ENCODE measurements around the gene TXNL4B. TPM values are rescaled to one million over a fixed set of nuclear protein-coding genes. Genes with fewer than 3 reads are reported as not detected.

Gene TXNL4B
- 7.7 TPM for total RNA-seq
- long read RNA-seq, transcript TXNL4B-201 (4 exons, 2,556 nt), result major isoform, 6 of 16 reads
- long read RNA-seq, partial matches to known transcripts, result 2 of 16 reads
- long read RNA-seq, other reads (novel, unspliced or antisense), result 5 of 16 reads

DNA sequence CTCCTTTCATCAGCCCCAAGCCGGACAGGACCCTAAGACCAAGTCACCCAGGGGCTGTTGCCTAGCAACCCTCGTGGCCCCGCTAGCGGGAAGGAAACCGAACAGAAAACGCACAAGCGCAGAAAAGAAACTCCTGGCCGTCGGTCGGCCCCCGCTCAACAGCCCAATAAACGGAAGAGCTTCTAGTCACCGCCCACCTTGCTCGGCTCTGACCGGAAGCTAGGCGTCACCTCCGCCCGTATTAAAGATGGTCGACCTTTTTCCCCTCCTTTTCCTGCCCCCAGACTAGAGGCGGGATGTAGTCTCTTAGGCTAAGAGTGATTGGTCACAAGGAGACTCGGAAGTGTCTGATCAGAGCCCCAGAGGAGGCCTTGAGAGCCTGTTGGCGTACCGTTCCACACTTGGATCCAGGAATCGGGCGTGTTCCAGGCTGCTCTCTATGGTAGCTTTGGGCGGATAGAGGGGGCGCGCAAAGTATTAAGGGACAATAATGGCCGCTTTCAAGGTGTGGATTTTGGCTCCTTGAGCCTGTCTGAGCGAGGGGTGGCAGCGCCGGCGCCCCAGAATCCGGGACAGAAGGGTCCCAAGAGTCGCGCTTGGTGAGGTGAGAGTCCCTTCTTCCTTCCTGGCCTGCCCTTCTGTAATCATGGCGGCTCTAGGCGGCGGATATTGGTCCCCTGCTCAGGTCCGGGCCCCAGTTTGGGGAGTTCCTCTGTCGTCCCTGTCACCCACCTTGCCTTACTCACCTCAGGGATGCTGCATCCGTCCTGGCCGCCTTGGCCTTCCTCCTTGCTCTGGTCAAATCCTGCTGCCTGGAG is at the start of gene TXNL4B, which contains the start of gene DHX38:
Gene TXNL4B, minus strand, starts transcription at position 173 of the 818 bp plus-strand sequence. CDS start 2,871 bp downstream, outside the sequence.
Gene DHX38, plus strand, starts transcription at position 400 of the 818 bp plus-strand sequence. CDS start 2,311 bp downstream, outside the sequence.
- peak; percentile 95 for DNase-seq (ENCODE audit: low spot score)

DNA sequence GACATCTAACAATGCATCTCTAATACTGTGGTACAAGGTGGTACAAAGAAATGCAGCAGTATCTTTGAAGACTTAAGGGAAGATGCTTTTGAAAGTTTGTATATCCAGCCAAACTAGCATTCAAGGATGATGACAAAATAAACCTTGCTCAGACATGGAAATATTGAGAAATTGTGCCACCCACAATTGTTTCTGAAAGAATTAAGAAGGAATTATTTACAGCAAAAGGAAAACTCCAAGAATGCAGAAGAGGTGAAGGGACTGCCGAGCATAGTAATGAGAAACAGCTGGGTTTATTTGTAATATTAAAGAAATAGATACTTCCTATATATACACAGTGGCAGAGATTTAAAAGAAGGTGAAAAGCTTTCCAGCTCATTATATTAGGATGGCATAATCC is 49.1 kb upstream of the TXNL4B start:
- DNase-seq (ENCODE audit: low spot score), result no peak

DNA sequence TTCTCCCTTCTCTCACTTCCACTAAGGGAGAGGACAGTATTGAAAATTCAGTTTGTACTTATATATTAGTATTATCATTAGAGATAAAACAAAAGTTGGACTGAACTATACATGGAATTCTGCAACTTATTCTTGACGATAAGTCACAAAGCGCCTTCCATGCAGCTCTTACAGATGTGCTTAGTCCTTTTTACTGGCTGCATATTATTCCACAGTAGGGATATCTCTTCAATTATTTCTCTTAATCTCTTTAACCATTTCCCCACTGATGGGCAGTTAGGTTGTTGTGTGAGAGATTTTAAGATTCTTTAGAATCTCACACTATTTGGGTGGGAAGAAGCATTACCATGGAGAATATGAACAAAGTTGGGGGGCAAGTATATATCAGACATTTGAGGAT is 46.5 kb upstream of the TXNL4B start:
- DNase-seq (ENCODE audit: low spot score), result no peak

DNA sequence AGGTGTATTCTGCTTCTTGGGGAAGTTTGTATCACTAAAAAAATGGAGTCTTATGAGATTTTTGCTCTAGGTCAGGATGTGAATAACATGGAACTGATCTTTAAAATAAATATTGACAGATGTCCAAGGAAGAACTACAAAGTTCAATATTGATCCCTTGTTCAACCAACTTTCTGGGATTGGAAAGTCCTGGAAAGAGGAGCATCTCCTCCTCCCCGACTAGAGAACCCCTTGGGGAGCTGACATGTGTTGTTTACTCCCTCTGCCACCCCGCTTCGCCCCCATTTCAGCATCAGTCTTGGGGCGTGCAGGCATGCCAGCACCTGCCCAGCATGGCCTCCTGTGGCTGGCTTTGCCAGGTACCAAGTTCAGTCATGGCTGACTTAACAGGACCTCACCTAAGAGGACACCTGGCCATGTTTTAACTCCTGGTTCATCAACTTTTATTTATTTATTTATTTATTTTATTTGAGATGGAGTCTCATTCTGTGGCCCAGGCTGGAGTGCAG is 44.7 kb upstream of the TXNL4B start:
- no peak for DNase-seq (ENCODE audit: low spot score)

DNA sequence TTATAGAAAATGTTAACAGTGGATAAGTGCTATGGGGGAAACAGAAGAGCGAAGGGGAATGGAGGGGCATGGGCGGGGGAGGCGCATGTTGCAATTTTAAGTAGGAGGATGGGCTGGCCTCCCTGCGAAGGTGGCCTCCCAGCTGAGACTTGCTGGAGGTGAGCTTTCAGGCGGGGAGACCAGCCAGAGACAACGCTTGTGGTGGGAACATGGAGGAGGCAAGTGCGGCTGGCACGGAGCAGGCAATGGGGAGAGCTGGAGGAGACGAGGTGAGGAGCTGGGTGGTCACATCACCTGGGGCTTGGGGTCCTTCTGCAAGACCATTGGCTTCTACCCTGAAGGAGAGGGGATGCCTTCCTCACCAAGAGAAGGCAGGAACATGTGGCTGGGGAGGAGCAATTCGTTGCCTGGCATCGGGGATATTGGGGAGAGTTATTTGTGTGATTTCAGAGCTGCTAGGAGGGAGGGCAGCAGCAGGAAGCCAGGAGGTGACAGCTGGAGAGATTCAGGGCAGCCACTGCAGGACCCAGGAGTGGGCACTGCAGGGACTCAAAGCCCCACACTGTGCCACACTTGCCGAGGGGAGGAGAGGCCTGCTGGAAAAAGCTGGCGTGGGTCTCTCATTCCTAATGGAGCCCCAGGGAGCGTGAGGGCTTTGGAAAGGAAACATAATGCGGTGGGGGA is 44.1 kb upstream of the TXNL4B start:
- DNase-seq (ENCODE audit: low spot score), result no peak

DNA sequence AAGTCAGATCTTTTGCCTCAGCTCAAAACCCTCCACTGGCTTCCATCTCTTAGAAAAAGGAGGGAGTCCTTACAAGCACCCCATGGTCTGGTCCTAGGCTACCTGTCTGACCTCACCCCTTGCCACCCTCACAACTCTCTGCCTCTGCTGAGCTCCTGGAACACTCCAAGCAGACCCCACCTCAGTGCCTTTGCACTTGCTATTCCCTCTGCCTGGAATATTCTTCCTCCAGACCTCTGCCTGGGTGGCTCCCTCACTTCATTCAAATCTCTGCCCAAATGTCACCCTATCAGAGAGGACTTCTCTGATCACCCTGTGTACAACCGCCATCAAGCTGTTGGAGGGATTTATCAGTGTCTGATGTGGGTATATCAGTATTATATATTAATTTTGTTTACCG is 41.1 kb upstream of the TXNL4B start:
- no peak for DNase-seq (ENCODE audit: low spot score)

DNA sequence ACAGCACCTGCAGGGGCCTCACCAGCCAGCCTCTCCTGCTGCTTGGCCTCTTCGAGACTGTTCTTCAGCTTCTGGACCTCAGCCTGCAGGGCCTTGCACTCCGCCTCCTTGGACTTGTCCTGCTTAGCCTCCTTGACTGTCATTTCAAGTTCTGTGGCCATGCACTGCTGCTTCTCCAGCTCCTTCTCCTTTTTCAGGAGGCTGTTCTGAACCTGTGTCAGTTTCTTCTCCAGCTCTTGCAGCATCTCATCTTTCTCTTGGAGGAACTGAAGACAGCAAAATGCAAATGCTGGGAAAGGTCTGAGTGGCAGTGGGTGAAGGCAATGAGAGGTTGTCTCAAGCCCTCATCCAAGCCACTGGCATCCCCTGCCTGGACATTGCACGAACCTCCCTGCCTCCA is 39.3 kb upstream of the TXNL4B start:
- no peak for DNase-seq (ENCODE audit: low spot score)

DNA sequence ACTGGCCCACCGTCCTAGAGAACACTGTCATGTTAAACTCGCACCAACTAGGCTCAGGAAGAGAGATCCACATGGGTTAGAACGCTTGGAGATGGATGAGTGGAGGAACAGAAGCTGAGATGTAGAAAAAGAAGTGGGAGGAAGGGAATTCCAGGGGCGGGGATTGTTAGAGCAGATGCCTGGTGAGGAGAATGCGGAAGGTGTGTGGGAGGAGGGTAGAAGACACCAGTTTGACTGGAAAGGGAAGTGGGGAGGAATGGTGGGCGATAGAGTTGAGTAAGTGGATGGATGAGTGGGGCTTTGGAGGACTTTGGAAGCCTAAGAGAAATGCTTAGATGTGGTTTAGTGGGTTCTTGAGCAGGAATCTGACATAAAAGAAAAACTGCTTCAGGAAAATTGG is 37.6 kb upstream of the TXNL4B start:
- no peak for DNase-seq (ENCODE audit: low spot score)

DNA sequence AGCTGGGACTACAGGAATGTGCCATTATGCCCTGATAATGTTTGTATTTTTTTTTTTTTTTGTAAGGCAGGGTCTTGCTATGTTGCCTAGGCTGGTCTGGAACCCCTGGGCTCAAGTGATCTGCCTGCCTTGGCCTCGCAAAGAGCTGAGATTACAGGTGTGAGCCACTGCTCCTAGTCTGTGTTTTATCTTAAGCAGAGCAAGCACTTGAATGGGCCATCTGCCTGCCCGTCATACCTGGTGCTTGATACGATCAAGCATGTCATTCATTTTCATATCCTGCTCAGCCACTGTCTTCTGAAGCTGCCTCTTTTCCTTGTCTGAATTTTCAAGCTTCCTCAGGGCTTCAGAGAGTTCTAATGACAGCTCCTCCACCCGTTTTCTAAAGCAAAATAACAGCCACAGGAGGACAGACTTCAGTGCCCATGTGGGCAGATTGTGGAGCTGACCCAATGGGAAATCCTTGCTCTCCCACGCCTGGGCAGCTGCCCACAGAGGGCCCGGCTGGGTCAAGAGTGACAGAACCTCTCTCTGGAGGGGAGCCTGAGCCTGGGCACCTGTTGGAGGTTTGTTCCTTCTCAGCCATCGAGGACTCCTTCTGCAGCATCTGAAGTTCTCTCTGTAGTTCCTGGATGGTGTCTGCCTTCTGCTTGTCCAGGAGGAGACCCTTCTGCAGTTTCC is 36.7 kb upstream of the TXNL4B start:
- no peak for DNase-seq (ENCODE audit: low spot score)

DNA sequence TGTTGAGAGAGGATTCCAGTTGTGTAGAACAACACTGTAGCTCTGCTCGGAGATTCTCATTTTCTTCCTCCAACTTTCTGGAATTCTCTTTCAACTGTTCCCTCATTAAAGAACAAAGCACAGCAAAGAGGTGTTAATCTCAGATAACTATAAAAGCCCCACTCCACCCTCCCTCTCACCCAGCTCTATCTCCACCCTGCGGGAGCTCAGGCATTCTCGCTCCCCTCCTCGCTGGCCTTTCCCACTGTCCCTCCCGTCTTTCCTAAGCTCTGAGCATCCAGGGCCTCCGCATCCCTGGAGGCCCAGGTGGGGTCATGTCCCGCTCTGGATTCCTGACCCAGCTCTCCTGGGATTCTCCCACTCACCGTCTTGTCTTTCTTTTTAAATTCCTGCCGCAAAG is 35.3 kb upstream of the TXNL4B start:
- no peak for DNase-seq (ENCODE audit: low spot score)

DNA sequence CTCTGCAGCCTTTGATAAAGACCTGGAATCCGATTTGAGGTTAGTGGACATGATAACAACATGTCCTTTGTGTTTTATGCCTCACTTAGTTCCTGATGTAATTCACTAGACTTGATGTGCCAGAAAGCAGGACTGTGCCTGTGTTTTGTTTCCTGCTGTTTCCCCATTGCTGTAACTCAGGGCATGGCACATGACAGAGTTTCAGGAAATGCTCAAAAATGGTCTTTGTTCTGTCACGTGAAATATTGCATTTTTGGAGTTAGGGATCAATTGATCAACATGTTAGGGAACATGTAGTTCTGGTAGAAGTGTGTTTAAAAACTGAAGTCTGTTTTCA is 33.0 kb upstream of the TXNL4B start:
- no peak for DNase-seq (ENCODE audit: low spot score)

DNA sequence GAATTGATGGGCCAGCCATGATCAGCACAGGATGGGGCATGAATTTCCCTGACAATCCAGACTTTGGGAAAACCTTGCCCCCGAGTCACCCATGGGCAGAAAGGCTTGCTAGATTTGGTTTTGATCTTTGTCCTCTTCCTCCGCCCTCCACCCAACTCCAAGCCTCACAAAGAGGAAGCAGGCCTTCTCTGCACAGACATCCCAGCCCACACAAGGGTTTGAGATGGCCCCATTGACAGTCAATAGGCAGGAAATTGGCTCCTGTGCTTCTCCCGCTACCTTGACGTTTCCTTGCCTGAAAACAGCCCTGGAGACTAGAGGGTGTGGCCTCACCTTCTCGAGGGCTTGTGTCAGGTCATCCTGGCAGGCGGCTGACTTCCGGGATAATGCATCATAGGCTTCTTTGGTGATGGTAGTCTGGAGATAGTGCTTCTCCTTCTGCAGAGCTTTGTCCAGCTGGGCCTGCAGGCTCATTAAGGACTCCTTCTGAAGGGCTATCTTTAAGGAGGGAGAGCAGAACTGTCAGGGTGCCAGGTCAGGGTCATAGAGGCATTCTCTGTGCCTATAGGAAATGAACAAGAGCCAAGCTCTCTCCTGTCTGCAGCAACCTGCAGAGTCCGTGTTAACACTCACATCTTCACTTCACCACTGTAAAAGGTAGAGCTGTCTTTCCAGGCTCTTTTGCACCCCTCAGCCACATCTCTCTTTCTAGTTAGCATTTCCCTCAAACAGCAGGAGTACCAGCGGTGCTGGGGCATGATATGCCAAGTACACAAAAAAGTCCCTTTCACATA is 32.4 kb upstream of the TXNL4B start:
- peak; percentile 74 for DNase-seq (ENCODE audit: low spot score)

DNA sequence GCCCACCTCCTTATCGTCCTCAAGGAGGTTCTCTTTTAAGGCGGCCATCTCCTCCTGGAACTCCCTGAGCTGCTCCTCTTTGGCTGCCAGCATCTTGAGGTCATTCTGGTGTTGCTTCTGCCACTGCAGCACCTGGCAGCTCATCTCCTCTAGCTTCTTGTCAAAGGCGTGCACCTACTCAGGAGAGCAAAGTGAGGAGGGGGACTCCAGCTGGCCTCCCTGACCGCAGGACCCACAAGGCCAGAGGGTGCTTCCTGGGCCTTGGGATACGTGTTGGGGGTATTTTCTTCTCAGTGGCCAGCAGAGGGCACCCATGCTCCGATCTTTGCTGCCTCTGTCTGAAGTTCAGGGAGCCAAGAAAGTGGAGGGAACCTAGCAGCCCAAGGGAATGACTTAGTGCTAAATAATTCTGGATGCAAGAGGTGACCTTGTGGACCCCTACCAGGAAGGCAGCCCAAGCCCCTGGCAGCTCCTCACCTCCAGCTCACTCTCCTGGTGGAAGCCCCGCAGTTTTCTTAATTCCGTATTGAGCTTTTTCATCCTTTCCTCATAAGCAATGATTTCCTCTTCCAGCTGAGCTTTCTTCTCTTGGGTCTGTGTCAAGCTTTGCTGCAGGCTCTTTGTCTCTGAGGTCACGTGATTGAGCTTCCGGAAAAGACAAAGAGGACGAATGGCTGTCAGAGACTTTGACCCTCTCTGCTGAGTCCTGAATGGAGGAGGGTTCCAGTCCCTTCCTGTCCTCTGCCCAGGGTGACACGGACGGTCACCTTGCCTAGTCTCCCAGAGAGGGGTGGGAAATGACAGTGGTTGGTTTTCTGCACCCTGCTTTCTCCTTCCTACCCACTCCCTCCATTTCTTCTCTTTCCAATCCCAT is 31.6 kb upstream of the TXNL4B start:
- peak; percentile 89 for DNase-seq (ENCODE audit: low spot score)

DNA sequence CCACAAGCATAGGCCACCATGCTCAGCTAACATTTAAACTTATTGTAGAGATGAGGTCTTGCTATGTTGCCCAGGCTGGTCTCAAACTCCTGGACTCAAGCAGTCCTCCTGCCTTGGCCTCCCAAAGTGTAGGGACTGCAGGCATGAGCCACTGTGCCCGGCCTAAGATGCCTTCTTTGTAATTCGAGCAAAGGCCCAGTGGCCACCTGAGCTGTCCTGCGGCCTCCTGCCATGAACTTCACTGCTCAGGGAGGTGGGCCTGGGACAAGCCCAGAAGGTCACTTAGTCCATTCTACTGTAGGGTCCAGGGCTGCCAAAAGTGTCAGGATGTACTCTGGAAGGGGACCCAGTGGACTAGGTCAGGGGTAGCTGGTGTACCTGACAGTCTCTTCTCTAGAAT is 30.7 kb upstream of the TXNL4B start:
- DNase-seq (ENCODE audit: low spot score), result peak; percentile 78

DNA sequence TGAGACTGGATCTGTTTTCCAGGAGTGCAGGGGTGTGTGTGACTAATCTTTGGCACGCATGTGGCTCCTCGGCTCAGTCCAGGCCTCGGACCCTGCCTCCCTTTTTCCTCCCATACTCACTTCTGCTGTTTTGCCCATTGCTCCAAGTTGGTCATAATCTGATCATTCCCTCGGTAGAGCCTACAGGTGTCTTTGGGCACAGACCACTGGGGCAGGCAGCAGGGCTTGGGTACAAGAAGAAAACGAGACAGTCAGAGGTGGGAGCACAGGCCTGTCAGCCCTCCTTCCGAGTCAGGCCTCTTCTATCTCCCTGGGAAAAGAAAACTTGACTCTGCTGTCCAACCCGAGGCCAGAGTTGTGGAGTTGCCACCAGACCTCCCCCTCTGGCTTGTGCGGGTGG is 30.0 kb upstream of the TXNL4B start:
- peak; percentile 43 for DNase-seq (ENCODE audit: low spot score)

DNA sequence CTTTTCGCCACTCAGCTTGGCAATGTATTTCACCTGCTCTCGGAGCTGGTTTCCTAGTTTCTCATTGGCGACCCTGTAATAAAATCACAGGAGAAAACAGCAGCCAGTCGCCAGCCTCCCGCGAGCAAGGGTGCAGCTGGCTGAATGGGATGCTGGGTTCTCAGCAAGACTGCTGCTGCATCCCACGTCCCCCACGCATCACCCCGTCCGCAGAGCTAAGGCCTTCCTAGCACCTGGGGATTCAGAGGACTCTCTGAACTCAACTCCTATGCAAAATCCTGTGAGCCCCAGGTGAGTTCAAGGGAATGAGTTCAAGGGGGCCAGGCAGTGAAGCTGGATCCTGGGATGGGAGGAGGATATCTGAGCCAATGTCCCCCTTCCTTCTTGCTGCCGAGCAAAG is 29.5 kb upstream of the TXNL4B start:
- DNase-seq (ENCODE audit: low spot score), result peak; percentile 72

DNA sequence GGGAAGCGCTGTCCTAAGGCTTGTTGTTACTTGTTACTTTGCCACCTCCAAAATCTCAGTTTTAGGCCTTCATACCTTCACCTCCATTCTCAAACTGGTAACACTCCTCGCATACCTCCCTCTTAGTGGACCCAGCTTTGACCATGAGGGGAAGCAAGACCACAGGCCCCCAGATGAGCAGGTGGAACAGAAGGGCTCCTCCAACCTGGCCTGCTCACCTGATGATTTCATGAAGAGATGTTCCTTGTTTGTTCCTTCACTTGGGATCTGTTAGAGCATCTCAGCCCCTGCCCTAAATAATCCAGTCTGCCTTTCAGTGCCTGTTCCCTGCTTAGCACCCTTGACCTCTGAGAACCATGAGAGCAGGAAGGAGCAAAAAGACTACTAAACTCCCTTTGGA is 28.9 kb upstream of the TXNL4B start:
- peak; percentile 53 for DNase-seq (ENCODE audit: low spot score)

DNA sequence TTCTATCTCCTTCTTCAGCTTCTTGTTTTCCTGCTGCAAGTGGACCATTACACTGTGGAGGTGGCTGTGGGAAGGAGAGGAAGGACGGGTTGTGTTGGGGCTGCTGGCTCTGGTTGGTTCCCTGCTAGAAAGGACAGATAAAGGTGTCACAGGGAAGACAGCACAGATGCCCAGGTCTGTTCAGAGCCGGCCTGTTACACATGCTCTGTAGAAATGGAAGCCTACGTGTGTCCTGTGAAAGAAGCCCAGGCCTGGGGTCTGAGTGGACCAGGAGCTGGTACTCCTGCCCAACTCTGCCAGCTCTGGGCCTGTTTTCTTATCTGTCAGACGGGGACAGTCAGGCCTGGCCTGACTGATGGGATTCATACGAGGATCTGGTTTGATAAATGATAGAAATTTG is 26.6 kb upstream of the TXNL4B start:
- peak; percentile 60 for DNase-seq (ENCODE audit: low spot score)

DNA sequence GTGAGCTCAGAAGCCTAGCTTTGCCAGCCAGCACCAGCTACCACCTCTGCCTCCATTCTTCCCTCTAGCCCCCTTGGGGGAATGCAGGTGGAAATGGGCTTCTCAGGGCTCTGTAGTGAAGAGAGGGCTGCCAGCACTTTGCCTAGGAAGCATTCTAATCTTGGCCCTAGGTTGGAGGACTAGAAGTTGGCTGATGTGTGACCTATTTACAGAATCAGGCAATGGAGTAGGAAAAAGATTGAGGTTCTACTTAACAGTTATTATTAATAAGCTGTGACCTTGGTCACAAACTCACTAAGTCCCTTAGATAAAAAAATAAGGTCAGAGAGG is 20.2 kb upstream of the TXNL4B start:
- DNase-seq (ENCODE audit: low spot score), result no peak
